GM19397 (cell line): ENCODE data around the gene NDFIP2.
A peak's percentile ranks its signal among the peaks of the same experiment; 100 is the strongest.

Experiments used
- ATAC-seq: cut with Tn5 transposase; IDR thresholded peaks from one replicate; pipeline ENCODE4 v1.9.1; 2021; ENCODE audit warnings: mild to moderate bottlenecking, moderate library complexity; ENCODE audit not compliant: unreplicated experiment

The NDFIP2 gene

DNA sequence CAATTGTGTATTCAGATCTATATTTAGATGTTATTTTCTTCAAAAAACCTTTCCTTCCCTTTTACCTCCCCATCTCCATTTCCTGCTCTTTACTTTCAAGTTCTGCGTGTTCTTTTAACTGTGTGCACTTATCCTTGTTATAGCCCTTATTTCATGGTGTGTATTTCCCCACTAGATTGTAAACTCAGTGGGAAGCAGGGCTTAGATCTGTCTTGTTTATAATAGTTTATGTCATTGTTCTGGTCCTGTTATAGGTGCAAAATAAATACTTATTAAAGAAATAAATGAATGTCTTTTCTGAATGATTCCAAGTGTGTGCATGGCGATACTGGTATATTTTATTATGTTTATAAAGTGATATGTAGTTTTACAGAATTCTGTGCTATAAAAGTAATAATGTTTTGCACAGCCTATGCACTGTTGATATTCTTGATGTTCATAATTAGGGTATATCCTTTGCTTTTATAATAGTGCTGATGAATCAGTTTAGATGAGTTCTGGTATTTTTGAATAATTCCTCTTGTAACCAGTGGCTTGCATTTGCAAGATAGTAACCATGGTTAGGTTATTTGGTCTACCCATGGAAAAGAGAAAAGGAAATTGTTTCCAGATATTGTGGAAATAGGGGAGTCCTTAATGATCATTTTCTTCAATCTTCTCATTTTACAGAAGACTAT, 12.1 kb downstream of the NDFIP2 start:
- no peak for ATAC-seq

DNA sequence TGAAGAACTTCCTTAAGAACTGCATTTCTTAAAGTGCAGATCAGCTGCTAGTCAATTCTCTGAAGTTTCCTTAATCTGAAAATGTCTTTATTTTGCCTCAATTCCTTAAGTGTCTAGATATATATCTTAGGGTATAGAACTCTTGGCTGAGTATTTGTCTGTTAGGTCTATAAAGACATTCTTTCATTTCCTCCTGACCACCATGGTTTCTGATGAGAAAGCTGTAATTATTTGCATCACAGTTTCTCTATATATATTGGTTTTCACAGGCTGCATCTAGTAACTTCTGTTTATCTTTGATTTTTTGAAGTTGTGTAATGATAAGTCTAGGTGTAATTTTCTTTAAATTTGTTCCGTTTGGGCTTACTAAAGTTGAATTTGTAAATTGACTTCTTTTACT, 15.2 kb downstream of the NDFIP2 start:
- ATAC-seq = peak; percentile 75

DNA sequence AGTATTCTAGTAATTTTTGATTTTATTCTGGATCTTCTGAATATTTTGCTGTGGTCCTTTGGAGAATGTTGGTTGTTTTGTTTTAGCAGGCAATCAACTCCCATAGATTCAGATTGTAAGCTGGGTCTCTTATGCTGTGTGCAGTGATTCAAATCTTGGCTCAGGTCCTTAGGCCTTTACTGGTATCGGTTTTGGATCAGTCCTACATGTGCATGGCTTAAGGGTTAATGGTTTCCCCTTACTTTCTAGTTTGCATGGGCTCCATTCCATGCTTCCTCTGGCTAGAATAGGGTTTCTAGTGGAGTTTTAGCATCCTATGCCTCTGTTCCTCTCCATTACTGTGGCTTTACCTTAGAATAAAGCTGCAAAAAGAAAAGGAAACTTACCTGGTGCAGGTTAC, 16.1 kb downstream of the NDFIP2 start:
- ATAC-seq = no peak

DNA sequence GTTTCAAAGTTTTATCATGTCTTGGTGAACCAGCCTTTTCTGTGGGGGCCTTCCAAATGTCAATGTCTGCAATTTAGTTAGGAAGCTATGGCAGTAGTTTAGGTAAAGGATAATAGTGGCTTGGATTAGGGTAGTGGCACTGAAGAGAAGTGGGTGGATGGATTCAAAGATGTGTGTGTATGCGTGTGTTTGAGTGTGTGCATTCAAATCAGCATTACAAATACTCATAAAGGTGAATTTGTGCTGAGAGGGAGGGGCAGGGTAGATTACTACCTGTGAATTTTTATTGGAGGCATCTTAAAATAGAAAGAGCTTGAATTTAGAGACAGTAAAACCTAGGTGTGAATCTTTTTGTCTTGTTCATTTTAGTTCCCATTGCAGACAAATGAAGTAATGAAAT, 16.9 kb downstream of the NDFIP2 start:
- no peak for ATAC-seq

DNA sequence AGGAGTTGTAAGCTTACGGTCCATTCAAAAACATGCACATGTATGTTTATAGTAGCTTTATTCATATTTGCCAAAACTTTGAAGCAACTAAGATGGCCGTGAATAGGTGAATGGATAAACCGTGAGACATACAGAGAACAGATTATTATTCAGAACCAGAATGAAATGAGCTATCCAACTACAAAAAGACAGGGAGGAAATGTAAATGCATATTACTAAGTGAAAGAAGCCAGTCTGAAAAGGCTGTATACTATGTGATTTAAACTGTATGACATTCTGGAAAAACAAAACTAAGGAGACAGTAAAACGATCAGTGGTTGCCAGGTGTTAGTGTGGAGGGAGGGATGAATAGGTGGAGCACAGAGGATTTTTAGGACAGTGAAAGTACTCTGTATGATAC, 19.9 kb downstream of the NDFIP2 start:
- no peak for ATAC-seq

DNA sequence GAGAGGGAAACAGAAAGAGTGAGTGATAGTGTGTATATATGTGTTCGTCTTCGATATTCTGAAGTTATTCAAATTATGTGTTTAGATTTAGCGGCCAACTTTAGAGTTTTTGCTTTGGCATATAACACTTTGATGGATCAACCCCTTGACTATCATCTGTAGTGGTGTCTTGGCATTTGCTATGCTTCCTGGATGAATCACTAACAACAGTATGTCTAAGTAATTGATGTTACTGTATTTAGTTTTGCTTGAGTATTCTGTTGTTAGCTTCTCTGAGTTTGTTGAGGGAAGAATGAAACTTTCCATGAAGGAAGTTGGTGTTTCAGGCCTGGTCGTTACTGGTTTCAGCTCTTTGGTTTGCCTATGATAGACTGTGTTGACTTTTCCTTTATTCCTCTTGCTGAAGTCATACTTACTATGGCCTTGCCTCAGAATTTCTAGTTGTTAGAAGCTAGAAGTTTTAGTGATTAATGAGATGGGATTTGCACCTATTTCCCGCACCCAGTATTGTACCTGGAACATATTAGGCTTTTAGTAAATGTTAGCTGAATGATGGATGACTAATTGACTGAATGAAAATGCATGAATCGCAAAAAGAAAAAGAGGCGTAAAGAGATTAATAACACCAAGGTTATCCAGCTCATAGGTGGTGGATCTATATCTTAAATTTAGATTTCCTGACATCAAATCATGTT, 20.7 kb downstream of the NDFIP2 start:
- no peak for ATAC-seq

DNA sequence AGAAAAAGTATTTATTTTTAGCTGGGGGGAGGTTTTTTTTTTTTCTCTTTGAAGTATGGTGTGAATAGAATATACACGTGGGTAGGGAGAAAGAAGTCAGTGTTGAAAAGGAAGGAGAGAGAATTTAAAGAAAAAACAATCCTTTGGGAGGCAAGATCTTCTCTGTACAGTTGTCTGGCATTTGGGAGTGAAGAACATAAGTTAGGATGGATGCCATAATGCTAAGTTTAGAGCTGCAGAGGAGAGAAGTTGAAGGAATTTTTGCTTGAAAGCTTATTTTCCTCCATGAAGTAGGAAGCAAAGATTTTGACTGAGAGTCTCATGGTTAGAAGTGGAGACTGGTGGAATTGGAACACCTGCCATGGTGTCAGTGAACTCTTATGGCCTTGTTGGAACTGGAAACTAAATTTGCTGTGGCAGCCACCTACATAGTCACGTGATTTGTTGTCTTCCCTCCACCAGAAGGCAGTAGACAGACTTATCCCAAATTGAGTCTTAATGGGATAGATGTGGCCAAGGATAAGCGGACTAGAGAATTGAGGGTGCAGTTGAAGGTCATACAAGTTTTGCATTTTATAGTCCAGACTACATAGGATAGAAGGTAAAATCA, 22.0 kb downstream of the NDFIP2 start:
- no peak for ATAC-seq

DNA sequence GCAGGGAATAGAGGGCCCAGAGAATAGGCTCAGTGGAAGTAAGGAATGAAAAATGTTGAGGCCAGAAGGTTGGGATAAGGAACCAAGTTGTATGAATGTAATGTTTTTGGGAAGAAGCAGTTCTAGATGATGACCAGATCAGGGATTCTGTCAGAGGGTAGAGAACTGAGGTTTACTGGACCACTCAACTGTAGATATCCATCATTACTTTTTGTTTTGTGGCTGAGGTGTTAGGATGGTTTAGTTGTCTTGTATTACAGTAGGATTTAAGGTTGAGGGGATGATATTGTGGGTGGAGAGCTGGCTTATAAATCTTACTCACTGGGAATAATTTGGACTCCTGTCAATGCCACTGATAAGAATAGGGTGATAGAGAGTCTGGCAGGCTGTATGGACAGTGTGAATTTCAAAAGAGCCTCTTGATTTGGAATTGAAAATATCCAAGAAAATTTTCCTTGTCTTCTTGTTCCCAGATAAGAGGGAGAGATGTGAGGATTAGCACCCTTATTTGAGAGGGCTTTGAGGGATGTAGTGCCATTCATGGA, 22.6 kb downstream of the NDFIP2 start:
- ATAC-seq = no peak

DNA sequence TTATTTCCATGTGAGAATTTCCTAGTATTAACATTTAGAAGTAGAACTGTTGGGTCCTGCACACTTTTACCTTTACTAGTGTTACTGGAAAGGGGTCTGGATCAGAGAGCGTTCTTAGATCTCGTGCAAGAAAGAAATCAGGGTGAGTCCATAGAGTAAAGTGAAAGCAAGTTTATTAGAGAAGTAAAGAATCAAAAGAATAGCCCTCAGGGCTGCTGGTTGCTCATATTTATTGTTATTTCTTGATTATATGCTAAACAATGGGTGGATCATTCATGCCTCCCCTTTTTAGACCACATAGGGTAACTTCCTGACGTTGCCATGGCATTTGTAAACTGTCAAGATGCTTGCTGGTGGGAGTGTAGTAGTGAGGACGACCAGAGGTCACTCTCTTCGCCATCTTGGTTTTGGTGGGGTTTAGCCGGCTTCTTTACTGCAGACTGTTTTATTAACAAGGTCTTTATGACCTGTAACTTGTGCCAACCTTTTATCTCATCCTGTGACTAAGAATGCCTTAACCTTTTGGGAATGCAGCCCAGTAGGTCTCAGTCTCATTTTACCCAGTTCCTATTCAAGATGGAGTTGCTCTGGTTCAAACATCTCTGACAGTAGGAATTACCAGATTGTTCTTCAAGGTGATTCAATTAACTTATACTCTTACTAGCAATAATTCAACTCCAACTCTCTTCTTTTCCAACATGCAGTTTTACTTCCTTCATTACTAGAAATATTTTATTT, 27.4 kb downstream of the NDFIP2 start:
- ATAC-seq = no peak

DNA sequence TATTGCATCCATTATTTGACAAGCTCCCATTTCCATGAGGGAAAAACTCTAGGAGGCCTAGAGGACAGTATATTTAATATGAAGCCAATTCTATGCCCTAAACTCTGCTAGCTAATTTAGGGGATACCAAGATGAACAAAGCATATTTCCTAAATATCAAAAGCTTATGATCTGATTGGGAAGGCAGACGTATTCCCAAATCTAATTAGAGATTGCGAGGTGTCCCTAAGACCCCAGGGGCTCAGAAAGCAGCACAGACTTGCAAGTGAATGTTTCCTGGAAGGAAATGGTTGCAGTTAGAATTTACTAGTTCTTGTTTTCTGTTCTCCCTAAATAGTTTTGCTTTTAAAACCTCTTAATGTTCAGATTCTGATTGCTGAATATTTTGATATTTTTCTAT, 30.7 kb downstream of the NDFIP2 start:
- no peak for ATAC-seq

DNA sequence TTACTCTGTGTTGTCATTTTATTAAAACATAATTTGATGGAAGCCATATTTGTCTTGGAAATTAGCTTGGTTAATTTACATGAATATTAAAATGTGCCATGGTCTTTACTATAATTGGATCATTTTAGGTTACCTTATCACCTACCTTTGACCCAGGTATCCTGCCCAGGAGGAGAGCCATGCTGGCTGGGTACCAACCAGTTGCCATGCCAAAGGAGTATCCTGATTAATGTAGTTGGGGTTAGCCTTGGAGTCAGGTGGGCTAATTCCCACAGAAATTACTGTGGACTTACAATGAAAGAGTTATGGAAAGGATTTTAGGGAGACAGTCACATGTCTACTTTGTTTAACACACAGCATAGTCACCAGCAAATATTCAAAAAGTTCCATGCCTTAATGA, 32.0 kb downstream of the NDFIP2 start:
- ATAC-seq = no peak

DNA sequence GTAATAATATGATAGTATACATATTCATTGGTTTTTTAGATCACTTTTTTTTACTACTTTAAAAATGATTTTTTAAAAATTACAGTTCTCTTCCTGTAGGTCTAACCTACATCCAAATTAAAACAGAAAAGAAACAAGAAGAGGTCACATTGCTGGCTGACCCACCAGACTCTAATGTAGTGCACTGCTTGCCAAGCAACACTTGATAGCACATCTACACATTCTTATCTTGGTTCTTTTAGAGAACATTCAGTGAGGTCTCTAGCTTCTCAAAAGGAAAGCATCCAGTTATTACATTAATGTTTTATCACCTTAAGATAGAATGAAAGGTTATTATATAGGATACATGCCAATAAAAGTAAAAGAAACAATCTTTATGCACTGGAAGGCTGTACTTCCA, 35.6 kb downstream of the NDFIP2 start:
- ATAC-seq = no peak

DNA sequence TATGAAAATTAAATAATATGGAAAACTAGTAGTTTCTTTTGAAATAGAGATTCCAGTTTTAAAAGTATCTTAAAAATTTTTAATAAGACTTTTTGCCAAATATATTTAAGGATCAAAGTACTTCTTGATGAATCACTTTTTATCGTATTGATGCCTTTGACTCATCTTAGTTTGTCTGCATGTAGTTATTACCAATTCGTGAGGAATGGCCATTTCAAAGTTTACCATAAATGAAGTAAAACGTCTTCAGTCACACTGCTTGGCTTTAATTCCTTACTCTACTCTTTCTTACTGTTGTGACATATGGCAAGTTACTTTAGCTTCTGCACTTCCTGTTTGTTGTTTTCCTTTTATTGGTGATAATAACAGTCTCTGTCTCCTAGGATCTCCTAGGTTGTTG, 38.3 kb downstream of the NDFIP2 start:
- ATAC-seq = no peak

DNA sequence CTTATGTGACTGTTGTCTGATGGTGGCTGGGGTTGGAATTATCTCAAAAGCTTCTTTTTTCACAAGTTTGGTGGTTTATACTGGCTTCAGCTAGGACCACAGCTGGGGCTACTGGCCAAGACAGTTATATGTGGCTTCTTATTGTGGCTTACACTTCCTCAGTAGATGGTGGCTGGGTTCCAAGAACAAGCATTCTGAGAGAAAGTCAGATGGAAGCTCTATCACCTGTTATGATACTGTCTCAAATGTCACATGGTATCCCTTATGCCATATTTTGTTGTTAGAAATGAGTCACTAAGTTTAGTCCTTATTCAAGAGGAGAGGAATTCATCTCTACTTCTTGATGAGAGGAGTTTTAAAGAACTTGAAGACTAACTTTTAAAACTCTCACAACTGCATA, 41.6 kb downstream of the NDFIP2 start:
- peak; percentile 95 for ATAC-seq

DNA sequence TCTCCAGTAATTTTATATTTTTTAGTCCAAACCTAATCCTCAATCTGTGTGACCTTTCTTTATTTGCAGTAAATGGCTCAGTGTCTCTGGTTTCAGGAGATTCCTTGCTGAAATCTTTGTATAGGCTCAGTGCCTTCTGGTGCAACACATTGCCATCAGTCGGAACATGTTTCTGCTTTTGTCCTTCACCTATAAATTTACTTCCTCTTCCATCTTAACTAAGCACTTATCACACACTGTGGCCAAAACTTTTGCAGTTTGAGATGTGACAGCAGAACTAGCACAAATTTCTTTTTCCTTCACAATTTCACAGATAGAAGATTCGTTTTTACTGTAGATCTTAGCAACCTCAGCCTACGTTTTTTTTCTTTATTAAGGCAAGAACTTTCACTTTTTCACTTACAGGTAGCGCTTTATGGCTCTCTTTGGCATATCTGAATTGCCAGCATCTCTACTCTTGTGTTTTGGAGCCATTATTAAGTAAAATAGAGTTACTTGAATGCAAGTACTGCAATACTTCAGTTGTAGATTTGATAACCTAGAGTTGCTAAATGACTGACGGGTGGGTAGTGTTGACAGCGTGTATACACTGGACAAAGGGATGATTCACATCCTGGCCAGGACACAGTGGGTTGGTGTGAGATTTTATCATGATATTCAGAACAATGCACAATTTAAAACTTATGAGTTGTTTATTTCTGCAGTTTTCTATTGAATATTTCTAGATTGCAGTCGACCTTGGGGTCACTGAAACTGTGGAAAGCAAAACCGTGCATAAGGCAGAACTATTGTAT, 44.3 kb downstream of the NDFIP2 start:
- no peak for ATAC-seq

DNA sequence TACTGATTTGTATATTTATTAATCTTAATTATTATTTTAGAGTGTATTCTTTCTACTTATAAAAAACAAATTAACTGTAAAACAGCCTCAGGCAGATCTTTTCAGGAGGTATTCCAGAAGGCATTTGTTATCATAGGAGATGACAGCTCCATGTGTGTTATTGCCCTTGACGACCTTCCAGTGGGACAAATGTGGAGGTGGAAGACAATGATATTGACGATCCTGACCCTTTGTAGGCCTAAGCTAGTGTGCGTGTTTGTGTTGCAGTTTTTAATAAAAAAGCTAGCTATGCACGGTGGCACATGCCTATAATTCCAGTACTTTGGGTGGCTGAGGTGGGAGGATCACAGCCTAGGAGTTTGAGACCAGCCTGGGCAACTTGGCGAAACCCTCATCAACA, 46.7 kb downstream of the NDFIP2 start:
- ATAC-seq = no peak

DNA sequence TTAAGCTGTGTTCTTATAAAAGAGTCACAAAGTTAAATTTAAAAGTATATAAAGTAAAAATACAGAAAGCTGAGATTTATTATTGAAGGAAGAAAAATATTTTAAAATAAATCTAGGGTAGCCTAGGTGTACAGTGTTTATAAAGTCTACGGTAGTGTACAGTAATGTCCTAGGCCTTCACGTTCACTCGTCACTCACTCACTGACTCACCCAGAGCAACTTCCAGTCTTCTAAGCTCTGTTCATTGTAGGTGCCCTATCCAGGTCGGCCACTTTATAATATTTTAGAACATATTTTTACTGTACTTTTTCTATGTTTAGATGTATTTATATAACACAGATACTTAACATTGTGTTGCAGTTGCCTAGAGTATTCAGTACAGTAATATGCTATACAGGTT, 47.4 kb downstream of the NDFIP2 start:
- no peak for ATAC-seq

DNA sequence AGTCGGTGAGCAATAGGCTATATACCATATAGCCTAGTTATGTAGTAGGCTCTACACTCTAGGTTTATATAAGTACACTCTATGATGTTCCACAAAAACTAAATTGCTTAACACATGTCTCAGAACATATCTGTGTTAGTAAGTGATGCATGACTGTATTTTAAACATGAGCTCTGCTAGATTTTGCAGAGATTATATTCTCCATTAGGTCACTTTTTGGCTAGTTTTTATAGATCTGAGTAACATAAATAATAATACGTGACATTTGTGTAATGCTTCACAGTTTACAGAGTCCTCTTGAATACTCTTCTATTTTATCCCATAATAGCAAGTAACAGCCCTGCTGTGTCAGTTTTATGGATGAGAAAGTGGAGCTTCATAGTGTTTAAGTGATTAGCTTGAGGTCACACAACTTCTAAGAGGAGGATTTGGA, 47.8 kb downstream of the NDFIP2 start:
- no peak for ATAC-seq

DNA sequence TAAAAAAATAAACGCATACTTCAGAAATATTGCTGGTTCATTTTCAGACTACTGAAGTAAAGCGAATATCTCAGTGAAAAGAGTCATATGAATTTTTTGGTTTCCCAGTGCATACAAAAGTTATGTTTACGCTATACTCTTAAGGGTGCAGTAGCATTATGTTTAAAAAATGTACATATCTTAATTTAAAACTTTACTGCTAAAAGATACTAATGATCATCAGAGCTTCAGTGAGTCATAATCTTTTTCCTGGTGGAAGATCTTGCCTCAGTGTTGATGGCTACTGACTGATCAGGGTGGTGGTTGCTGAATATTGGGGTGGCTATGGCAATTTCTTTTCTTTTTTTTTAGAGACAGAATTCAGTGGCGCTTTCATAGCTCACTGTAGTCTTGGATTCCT, 48.9 kb downstream of the NDFIP2 start:
- ATAC-seq = no peak

DNA sequence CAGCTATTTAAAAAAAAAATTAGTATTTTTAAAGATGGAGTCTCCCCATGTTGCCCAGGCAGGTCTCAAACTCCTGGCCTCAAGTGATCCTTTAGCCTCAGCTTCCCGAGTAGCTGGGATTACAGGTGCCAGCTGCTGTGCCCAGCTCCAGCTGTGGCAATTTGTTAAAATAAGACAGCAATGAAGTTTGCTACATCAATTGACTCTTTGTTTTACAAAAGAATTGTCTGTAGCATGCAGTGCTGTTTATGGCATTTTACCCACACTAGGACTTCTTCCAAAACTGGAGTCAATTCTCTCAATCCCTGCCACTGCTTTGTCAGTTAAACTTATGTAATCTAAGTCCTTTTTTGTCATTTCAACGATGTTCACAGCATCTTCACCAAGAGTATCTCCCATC, 49.3 kb downstream of the NDFIP2 start:
- no peak for ATAC-seq
